Natural killer cell (primary cell): ENCODE results near the gene DCDC2C. TPM values are rescaled to one million over a fixed set of nuclear protein-coding genes. Genes with fewer than 3 reads are reported as not detected.

Experiments used
- ATAC-seq, 3 donors: fragments of 150-1000 bp in 2 of 3; fragments of 200-7000 bp in 1 of 3; cut with Tn5 transposase; 1 replicate in 1 of 3; 2 replicates in 2 of 3; pipeline ENCODE4 v1.10.0; 2021; ENCODE audit warnings: mild to moderate bottlenecking in 2 of 3, moderate library complexity in 2 of 3
- DNase-seq, 2 donors: peaks; one replicate each; pipeline versions ENCODE4 v3.0.0 to v3.0.0-alpha.2; 2013 to 2021; ENCODE audit warnings: mixed read lengths in 1 of 2
- H3K27ac ChIP-seq: one replicate; pipeline ENCODE4 v1.5.1; 2013; ENCODE audit warnings: mild to moderate bottlenecking, low read length
- H3K27me3 ChIP-seq: one replicate; pipeline ENCODE4 v1.6.1; 2013; ENCODE audit warnings: low read length; ENCODE audit not compliant: control insufficient read depth, insufficient read depth
- H3K36me3 ChIP-seq: one replicate; pipeline ENCODE4 v1.6.1; 2013; ENCODE audit warnings: low read length; ENCODE audit not compliant: control insufficient read depth, insufficient read depth
- H3K4me1 ChIP-seq: one replicate; pipeline ENCODE4 v1.6.1; 2013; ENCODE audit warnings: low read length; ENCODE audit not compliant: control insufficient read depth, insufficient read depth
- H3K4me3 ChIP-seq: one replicate; pipeline ENCODE4 v1.5.1; 2013; ENCODE audit warnings: low read length
- H3K9me3 ChIP-seq: one replicate; pipeline ENCODE4 v1.6.1; 2013; ENCODE audit warnings: low read length; ENCODE audit not compliant: control insufficient read depth, insufficient read depth
- H3K27ac Mint-ChIP-seq, 2 donors: one replicate each; pipeline ENCODE4 v1.8.0; 2022; ENCODE audit warnings: mild to moderate bottlenecking in 2 of 2, mixed read lengths in 2 of 2, moderate library complexity in 1 of 2
- H3K27me3 Mint-ChIP-seq, 2 donors: one replicate each; pipeline ENCODE4 v1.8.0; 2022; ENCODE audit warnings: low read depth in 2 of 2, mixed read lengths in 2 of 2
- H3K36me3 Mint-ChIP-seq: one replicate; pipeline ENCODE4 v1.8.0; 2022; ENCODE audit warnings: mixed read lengths
- H3K4me1 Mint-ChIP-seq, 2 donors: one replicate each; pipeline ENCODE4 v1.8.0; 2022; ENCODE audit warnings: mixed read lengths in 2 of 2
- H3K4me3 Mint-ChIP-seq: one replicate; pipeline ENCODE4 v1.8.0; 2022; ENCODE audit warnings: mild to moderate bottlenecking, moderate library complexity, mixed read lengths
- H3K9me3 Mint-ChIP-seq, 2 donors: one replicate each; pipeline ENCODE4 v1.8.0; 2022; ENCODE audit warnings: mixed read lengths in 2 of 2
- WGBS: methylation state at CpG from one replicate; pipeline ENCODE4 v1.1.7; 2013; ENCODE audit warnings: missing lambda C conversion rate; ENCODE audit not compliant: insufficient coverage; 5-methylcytosine and 5-hydroxymethylcytosine counted together
- intact Hi-C: fragments of 100-400 bp; cut with micrococcal nuclease; formaldehyde crosslinking; loops from one replicate; pipeline ENCODE4 v1.14.2; 2022
- total RNA-seq, 4 donors: library from RNA; stranded (reverse); fragments of 120-200 nt in 1 of 4; gene quantifications; one replicate each; pipeline versions ENCODE4 v1.2.3 to v1.2.4, GENCODE V29; 2013 to 2022
- TF ChIP-seq, protein P1 (sequence below): fragments of 200-600 bp; IDR thresholded peaks from one replicate; pipeline ENCODE4 v1.8.0; 2022; ENCODE audit warnings: antibody characterized with exemption

The DCDC2C gene
- total RNA-seq, 3 donors from 2014 or later (not counting 1 experiment from before 2014, with no cell fraction given) = not detected

DNA sequence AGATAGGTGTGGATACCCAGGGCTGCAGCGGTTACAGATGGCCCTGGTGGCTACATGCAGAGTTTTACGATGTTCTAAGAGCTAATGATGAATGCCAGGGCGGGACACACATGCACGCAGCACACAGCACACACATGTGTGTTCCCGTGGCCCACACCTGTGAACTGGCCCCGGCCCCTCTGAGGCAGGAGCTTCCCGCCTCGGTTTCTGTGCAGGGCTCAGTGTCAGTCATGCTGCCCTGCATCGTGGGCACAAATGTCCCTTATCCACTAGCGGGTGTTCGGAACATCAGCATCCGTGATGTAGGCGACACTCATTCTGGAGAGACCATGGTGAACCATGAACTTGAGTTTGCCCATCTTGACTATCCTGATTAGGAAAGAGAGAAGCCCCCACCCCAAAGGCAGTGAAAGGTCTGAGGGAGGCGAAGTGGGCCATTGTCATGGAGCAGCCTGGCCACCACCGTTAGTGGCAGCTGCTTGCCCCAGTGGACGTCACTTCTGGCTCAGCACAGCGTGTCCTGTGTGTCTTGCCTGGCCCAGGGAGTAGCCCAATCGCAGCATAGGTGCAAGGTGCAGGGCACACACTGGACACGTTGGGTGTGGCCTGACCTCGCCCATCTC lies 43.8 kb downstream of the DCDC2C start:
- Mint-ChIP-seq H3K4me3 (no peak overlapping the region), H3K27ac (no peak overlapping the region), H3K9me3 (no peaks in the 10 kb centered on the region), H3K4me1 (no peaks in the 10 kb centered on the region), H3K36me3 (no peaks in the 10 kb centered on the region), H3K27me3 (peaks cover 0 to 15% of the 10 kb centered on the region in 2 donors)
- H3K4me1 ChIP-seq = no peaks in the 10 kb centered on the region
- no peaks in the 10 kb centered on the region for H3K36me3 ChIP-seq
- intact Hi-C loops = no loop called here
- DNase-seq (no peak), ATAC-seq (no peak)
- no peak overlapping the region for H3K4me3 ChIP-seq
- no peak overlapping the region for H3K27ac ChIP-seq
- WGBS = 90% methylated on average over 19 of the region's 20 CpGs
- H3K27me3 ChIP-seq = no peaks in the 10 kb centered on the region
- H3K9me3 ChIP-seq = no peaks in the 10 kb centered on the region
- TF ChIP-seq, protein P1, sequence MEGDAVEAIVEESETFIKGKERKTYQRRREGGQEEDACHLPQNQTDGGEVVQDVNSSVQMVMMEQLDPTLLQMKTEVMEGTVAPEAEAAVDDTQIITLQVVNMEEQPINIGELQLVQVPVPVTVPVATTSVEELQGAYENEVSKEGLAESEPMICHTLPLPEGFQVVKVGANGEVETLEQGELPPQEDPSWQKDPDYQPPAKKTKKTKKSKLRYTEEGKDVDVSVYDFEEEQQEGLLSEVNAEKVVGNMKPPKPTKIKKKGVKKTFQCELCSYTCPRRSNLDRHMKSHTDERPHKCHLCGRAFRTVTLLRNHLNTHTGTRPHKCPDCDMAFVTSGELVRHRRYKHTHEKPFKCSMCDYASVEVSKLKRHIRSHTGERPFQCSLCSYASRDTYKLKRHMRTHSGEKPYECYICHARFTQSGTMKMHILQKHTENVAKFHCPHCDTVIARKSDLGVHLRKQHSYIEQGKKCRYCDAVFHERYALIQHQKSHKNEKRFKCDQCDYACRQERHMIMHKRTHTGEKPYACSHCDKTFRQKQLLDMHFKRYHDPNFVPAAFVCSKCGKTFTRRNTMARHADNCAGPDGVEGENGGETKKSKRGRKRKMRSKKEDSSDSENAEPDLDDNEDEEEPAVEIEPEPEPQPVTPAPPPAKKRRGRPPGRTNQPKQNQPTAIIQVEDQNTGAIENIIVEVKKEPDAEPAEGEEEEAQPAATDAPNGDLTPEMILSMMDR = no peak

DNA sequence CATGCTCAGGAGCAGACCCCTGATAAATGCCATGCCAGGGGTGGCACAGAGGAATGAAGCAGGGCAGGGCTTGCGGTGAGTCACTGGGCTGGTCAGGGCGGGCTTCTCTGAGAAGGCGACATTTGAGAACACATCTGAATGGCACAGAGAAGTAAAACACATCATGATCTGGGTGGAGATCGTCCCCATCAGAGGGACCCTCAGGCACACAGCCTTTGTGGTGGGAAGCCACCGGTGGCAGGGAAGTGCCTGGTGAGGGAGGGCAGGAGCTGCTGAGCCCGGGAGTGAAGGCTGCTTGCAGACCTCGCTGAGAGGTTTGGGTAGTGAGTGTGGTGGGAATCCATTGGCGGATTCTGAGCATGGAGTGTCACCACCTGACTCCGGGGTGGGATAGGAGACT lies 44.5 kb downstream of the DCDC2C start:
- no peak overlapping the region for H3K4me3 Mint-ChIP-seq
- no peak overlapping the region for H3K27ac ChIP-seq
- no peaks in the 10 kb centered on the region for H3K27me3 ChIP-seq
- DNase-seq = no peak
- peaks cover 0 to 15% of the 10 kb centered on the region in 2 donors for H3K27me3 Mint-ChIP-seq
- H3K27ac Mint-ChIP-seq = no peak overlapping the region
- no peaks in the 10 kb centered on the region for H3K4me1 Mint-ChIP-seq
- WGBS = 63% methylated on average over 9 of the region's 9 CpGs
- H3K9me3 ChIP-seq = no peaks in the 10 kb centered on the region
- no peak for ATAC-seq
- H3K36me3 ChIP-seq = no peaks in the 10 kb centered on the region
- H3K36me3 Mint-ChIP-seq = no peaks in the 10 kb centered on the region
- no peak overlapping the region for H3K4me3 ChIP-seq
- no peaks in the 10 kb centered on the region for H3K9me3 Mint-ChIP-seq
- intact Hi-C loops = no loop called here
- TF ChIP-seq, protein P1 = no peak
- H3K4me1 ChIP-seq = no peaks in the 10 kb centered on the region

DNA sequence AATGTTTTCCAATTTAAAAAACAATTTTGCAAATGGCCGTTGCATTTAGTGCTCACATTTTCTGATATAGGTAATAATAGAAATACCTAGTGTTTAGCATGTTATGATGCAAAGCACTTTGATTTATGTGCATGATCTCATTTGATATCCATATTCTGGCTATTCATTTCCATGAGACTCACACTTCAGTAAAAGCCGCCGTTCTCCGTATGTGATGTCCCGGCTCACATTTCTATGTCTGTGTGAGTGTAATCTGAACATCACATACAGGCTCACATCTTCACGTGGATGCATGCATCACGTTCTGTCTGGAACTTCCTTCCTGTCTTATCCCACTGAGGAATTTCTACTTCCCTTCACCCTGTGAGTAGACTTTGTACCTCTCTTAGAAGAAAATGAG lies 45.8 kb downstream of the DCDC2C start:
- H3K27ac Mint-ChIP-seq = no peak overlapping the region
- intact Hi-C loops = no loop called here

More for the DNA sequence above, 45.8 kb downstream of the DCDC2C start:
- H3K36me3 ChIP-seq = no peaks in the 10 kb centered on the region
- DNase-seq (no peak), ATAC-seq (no peak)
- TF ChIP-seq, protein P1 = no peak
- H3K4me3 ChIP-seq = no peak overlapping the region
- H3K4me1 Mint-ChIP-seq = no peaks in the 10 kb centered on the region
- peaks cover 0 to 11% of the 10 kb centered on the region in 2 donors for H3K27me3 Mint-ChIP-seq
- 83% methylated on average over 7 of the region's 7 CpGs for WGBS
- H3K4me3 Mint-ChIP-seq = no peak overlapping the region
- no peaks in the 10 kb centered on the region for H3K9me3 Mint-ChIP-seq
- H3K36me3 Mint-ChIP-seq = no peaks in the 10 kb centered on the region
- no peak overlapping the region for H3K27ac ChIP-seq
- no peaks in the 10 kb centered on the region for H3K9me3 ChIP-seq
- no peaks in the 10 kb centered on the region for H3K27me3 ChIP-seq
- H3K4me1 ChIP-seq = no peaks in the 10 kb centered on the region
